Measurements from ENCODE around the gene HSPA4. TPM values are rescaled to one million over a fixed set of nuclear protein-coding genes. Genes with fewer than 3 reads are reported as not detected.
"Not testable (repeated sequence)": the region's sequence is repeated elsewhere in the genome, so short reads cannot be mapped to it uniquely, and the experiment has no call there.

The HSPA4 gene
- total RNA-seq, 1 donor, result 39.9 TPM

DNA sequence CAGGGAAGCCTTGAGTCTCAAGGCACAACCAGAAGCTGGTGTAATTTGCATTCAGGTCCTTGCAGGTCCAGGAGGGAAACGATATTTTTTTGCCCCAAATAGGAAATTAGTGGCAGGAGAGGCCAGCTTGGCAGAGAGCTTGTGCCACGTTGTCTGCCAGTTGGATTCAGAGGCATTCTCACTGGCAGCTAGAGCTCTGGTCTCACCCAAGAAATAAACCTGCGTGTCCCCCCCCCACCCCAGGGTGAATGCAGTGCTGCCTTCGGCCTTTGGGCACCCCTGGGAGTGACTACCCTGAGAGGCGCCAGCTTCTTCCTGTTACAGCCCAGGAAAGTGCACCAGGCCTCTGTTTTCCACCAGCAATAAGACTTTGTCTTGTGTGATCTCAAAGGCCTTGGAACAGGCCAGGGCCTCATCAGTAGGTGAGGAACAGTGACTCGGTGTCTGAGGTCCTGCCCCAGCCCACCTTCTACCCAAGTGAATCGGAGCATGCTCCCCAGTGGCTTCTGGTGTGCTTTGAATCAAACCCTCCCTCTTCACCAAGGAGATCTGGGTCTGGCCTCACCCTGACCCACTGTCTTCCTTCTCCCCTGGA lies 68.4 kb downstream of the HSPA4 start:
- H3K9me3 ChIP-seq (ENCODE audit: low read depth, low read length), result no peaks in the 10 kb centered on the region
- no peaks in the 10 kb centered on the region for H3K27me3 ChIP-seq (ENCODE audit: insufficient read depth, low read length)
- no peak overlapping the region for H3K4me3 ChIP-seq (ENCODE audit: low read length)
- H3K4me1 ChIP-seq (ENCODE audit: insufficient read depth, low read length), result no peaks in the 10 kb centered on the region

DNA sequence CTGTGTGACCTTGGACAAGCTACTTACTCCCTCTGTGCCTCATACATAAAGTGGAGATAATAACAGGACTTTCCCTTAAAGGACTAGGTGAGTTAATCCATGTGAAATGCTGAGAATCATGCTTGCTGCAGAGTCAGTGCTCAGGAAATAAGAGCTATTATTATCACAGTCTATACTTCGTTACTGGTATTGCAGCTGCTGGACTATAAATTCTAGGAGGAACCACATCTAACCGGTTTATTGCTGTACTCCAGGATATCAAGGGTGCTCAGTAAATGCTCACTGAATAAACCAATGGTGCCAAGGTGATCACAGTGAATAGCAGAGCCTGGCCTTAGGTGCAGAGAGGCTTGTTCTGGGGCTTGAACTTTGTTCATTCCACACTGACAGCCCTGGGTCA lies 69.3 kb downstream of the HSPA4 start:
- H3K4me1 ChIP-seq (ENCODE audit: insufficient read depth, low read length), result no peaks in the 10 kb centered on the region
- no peaks in the 10 kb centered on the region for H3K9me3 ChIP-seq (ENCODE audit: low read depth, low read length)
- H3K4me3 ChIP-seq (ENCODE audit: low read length), result no peak overlapping the region
- H3K27me3 ChIP-seq (ENCODE audit: insufficient read depth, low read length), result no peaks in the 10 kb centered on the region

DNA sequence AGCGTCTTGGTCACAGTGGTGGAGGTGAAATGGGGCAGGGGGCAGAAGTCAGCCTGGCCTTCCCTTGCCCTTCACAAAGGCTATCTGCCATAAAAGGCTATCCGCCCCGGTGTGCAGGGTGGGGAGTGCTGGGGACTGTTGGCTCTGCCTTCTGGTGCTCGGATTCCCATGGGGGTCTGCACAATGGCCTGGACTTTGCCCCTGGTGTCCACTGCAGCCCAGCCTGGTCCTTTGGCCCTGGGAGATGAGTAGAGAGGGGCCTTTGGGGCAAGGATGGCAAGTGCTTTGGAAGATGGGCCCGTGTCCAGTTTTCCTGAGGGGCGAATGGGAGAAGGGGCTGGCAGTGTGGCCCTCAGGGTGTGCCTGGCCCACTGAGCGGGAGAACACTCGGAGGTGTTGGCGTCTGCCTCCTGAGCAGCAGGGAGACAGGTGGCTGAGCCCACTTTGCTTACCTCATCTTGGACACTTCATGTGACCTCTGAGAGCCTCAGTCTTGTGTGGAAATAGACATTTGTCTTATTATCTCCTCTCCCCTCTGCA lies 69.9 kb downstream of the HSPA4 start:
- H3K4me3 ChIP-seq (ENCODE audit: low read length), result no peak overlapping the region
- no peaks in the 10 kb centered on the region for H3K4me1 ChIP-seq (ENCODE audit: insufficient read depth, low read length)
- H3K9me3 ChIP-seq (ENCODE audit: low read depth, low read length), result no peaks in the 10 kb centered on the region
- no peaks in the 10 kb centered on the region for H3K27me3 ChIP-seq (ENCODE audit: insufficient read depth, low read length)

- no peaks in the 10 kb centered on the region for H3K4me1 ChIP-seq (ENCODE audit: insufficient read depth, low read length)
- H3K4me3 ChIP-seq (ENCODE audit: low read length), result no peak overlapping the region
- H3K27me3 ChIP-seq (ENCODE audit: insufficient read depth, low read length), result no peaks in the 10 kb centered on the region
- H3K9me3 ChIP-seq (ENCODE audit: low read depth, low read length), result no peaks in the 10 kb centered on the region
These were observed 70.9 kb downstream of the HSPA4 start for GRCh38 chr5:133122711-133123110.

- H3K4me3 ChIP-seq (ENCODE audit: low read length), result no peak overlapping the region
- no peaks in the 10 kb centered on the region for H3K9me3 ChIP-seq (ENCODE audit: low read depth, low read length)
- no peaks in the 10 kb centered on the region for H3K27me3 ChIP-seq (ENCODE audit: insufficient read depth, low read length)
- H3K4me1 ChIP-seq (ENCODE audit: insufficient read depth, low read length), result no peaks in the 10 kb centered on the region
These were observed 71.5 kb downstream of the HSPA4 start for GRCh38 chr5:133123297-133123696.

DNA sequence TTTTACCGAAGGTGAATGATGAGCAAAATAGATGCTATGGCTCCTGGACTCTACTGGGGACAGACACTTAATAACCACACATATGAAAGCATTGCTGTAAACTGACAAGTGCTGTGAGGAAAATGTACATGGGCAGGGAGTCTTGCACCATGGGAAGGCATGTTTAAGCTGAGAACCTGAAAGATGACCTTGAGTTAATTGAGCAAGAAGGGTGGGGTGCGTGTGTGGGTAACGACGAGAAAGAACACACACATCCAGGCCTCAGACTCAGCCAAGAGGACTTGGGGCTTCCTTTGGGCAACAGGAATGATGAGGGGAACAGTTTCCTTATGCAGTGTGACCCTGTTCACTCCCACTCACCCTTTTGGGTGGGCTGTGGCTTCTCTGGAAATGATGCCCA lies 73.1 kb downstream of the HSPA4 start:
- Histone ChIP-seq H3K4me3 (ENCODE audit: low read length) (no peak overlapping the region), H3K27me3 (ENCODE audit: insufficient read depth, low read length) (no peaks in the 10 kb centered on the region), H3K9me3 (ENCODE audit: low read depth, low read length) (no peaks in the 10 kb centered on the region), H3K4me1 (ENCODE audit: insufficient read depth, low read length) (no peaks in the 10 kb centered on the region)

GRCh38 chr5:133128066-133128465 lies 76.3 kb downstream of the HSPA4 start:
- H3K4me1 ChIP-seq (ENCODE audit: insufficient read depth, low read length), result peaks cover 4% of the 10 kb centered on the region
- H3K4me3 ChIP-seq (ENCODE audit: low read length), result no peak overlapping the region
- no peaks in the 10 kb centered on the region for H3K27me3 ChIP-seq (ENCODE audit: insufficient read depth, low read length)
- no peaks in the 10 kb centered on the region for H3K9me3 ChIP-seq (ENCODE audit: low read depth, low read length)

DNA sequence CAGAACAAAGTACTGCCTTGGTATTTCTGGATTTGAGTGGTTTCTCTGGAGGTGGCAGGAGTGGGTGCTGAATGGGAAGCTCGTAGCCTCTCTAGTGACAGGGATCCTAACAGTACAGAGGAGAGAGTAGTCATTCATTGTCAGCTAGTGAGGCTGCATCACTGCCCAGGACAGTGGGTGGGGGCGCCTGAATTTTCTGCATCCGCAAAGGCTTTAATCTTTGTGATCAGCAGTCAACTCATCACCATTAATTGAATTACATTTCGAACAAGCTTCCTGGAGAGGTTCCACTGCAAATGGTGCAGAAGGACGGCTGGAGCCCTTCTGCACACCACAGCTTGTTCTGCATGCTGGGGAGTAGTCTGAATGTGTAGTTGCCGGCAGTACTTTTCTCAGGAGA lies 77.5 kb downstream of the HSPA4 start:
- H3K27me3 ChIP-seq (ENCODE audit: insufficient read depth, low read length), result no peaks in the 10 kb centered on the region
- H3K4me1 ChIP-seq (ENCODE audit: insufficient read depth, low read length), result peaks cover 4% of the 10 kb centered on the region
- no peaks in the 10 kb centered on the region for H3K9me3 ChIP-seq (ENCODE audit: low read depth, low read length)
- H3K4me3 ChIP-seq (ENCODE audit: low read length), result no peak overlapping the region

DNA sequence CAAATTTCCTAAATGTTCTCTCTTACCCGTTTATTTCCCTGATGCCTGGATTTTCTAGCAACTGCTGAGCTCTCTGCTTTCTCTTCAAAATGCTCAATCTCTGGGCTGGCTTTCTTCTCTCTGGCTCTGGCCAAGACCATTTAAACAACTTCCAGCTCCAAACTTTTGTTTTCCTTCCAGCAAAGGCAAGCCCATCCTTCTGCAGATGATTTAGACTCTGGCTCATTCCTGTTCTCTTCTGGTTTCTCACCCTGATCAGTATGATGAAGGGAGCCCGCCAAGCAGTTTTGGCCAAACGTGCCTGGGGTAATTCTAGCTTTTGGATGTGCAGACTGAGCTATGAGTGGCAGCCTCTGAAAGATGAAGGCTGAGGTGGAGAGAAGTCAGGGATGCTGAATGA lies 78.1 kb downstream of the HSPA4 start:
- Histone ChIP-seq H3K27me3 (ENCODE audit: insufficient read depth, low read length) (no peaks in the 10 kb centered on the region), H3K4me3 (ENCODE audit: low read length) (no peak overlapping the region), H3K4me1 (ENCODE audit: insufficient read depth, low read length) (peaks cover 4% of the 10 kb centered on the region), H3K9me3 (ENCODE audit: low read depth, low read length) (no peaks in the 10 kb centered on the region)

GRCh38 chr5:133130387-133131118 lies 78.7 kb downstream of the HSPA4 start:
- Histone ChIP-seq H3K27me3 (ENCODE audit: insufficient read depth, low read length) (no peaks in the 10 kb centered on the region), H3K4me1 (ENCODE audit: insufficient read depth, low read length) (peaks cover 4% of the 10 kb centered on the region), H3K4me3 (ENCODE audit: low read length) (no peak overlapping the region), H3K9me3 (ENCODE audit: low read depth, low read length) (no peaks in the 10 kb centered on the region)

GRCh38 chr5:133132717-133133116 lies 80.9 kb downstream of the HSPA4 start:
- H3K9me3 ChIP-seq (ENCODE audit: low read depth, low read length), result no peaks in the 10 kb centered on the region
- H3K4me1 ChIP-seq (ENCODE audit: insufficient read depth, low read length), result peaks cover 4% of the 10 kb centered on the region

DNA sequence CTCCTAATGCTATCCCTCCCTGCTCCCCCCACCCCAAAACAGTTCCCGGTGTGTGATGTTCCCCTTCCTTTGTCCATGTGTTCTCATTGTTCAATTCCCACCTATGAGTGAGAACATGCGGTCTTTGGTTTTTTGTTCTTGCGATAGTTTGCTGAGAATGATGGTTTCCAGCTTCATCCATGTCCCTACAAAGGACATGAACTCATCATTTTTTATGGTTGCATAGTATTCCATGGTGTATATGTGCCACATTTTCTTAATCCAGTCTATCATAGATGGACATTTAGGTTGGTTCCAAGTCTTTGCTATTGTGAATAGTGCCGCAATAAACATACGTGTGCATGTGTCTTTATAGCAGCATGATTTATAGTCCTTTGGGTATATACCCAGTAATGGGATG lies 81.4 kb downstream of the HSPA4 start:
- not testable (repeated sequence) for H3K4me3 ChIP-seq (ENCODE audit: low read length); H3K4me1 ChIP-seq (ENCODE audit: insufficient read depth, low read length); H3K9me3 ChIP-seq (ENCODE audit: low read depth, low read length); H3K27me3 ChIP-seq (ENCODE audit: insufficient read depth, low read length)

More at GRCh38 chr5:133132717-133133116, 80.9 kb downstream of the HSPA4 start:
- Histone ChIP-seq H3K4me3 (ENCODE audit: low read length) (no peak overlapping the region), H3K27me3 (ENCODE audit: insufficient read depth, low read length) (no peaks in the 10 kb centered on the region)

DNA sequence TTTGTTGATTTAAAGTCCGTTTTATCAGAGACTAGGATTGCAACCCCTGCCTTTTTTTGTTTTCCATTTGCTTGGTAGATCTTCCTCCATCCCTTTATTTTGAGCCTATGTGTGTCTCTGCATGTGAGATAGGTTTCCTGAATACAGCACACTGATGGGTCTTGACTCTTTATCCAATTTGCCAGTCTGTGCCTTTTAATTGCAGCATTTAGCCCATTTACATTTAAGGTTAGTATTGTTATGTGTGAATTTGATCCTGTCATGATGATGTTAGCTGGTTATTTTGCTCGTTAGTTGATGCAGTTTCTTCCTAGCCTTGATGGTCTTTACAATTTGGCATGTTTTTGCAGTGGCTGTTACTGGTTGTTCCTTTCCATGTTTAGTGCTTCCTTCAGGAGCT lies 85.1 kb downstream of the HSPA4 start:
- H3K9me3 ChIP-seq (ENCODE audit: low read depth, low read length), result not testable (repeated sequence)

DNA sequence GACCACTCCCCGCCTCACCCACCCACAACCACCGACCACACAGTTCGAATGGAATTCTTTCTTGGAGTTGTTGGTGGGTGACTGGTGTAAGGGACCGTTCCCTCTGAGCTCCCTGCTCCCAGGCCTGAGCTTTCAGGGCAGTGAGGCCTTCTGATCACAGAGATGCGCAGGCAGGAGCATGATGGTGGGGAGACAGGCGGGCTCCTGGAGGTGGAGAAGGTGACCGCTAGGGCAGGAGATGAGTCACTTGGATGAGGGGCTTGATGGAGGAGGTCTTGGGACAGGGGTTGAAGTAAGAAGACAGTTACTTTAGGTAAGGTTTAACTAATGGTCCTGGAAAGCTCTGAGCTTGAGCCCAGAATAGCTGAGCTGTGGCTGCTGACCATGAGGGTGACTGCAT lies 88.5 kb downstream of the HSPA4 start:
- H3K9me3 ChIP-seq (ENCODE audit: low read depth, low read length), result no peaks in the 10 kb centered on the region
- no peak overlapping the region for H3K4me3 ChIP-seq (ENCODE audit: low read length)
- no peaks in the 10 kb centered on the region for H3K4me1 ChIP-seq (ENCODE audit: insufficient read depth, low read length)
- H3K27me3 ChIP-seq (ENCODE audit: insufficient read depth, low read length), result no peaks in the 10 kb centered on the region

More for the DNA sequence above, 85.1 kb downstream of the HSPA4 start:
- H3K4me1 ChIP-seq (ENCODE audit: insufficient read depth, low read length); H3K27me3 ChIP-seq (ENCODE audit: insufficient read depth, low read length); H3K4me3 ChIP-seq (ENCODE audit: low read length): not testable (repeated sequence)

GRCh38 chr5:133141746-133142145 lies 89.9 kb downstream of the HSPA4 start:
- H3K4me1 ChIP-seq (ENCODE audit: insufficient read depth, low read length), result no peaks in the 10 kb centered on the region
- no peaks in the 10 kb centered on the region for H3K9me3 ChIP-seq (ENCODE audit: low read depth, low read length)
- no peaks in the 10 kb centered on the region for H3K27me3 ChIP-seq (ENCODE audit: insufficient read depth, low read length)

DNA sequence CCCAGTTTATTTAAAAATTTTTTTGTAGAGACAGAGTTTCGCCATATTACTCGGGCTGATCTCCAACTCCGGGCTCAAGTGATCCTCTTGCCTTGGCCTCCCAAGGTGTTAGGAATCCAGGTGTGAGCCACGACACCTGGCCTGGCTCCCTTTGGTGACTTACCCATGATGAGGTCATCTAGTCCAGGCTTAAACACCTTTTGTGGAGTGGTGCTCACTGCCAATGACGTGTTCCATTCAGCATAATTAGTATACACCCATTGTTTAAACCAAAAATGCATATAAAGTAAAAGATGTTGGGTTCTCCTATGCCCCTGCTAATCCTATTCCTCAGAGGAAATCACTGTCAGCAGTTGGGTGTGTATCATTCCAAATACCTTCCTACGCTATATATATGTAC lies 91.0 kb downstream of the HSPA4 start:
- Histone ChIP-seq H3K9me3 (ENCODE audit: low read depth, low read length) (no peaks in the 10 kb centered on the region), H3K4me1 (ENCODE audit: insufficient read depth, low read length) (peaks cover 3% of the 10 kb centered on the region), H3K27me3 (ENCODE audit: insufficient read depth, low read length) (no peaks in the 10 kb centered on the region), H3K4me3 (ENCODE audit: low read length) (no peak overlapping the region)

More at GRCh38 chr5:133141746-133142145, 89.9 kb downstream of the HSPA4 start:
- H3K4me3 ChIP-seq (ENCODE audit: low read length), result no peak overlapping the region
